Hematopoietic multipotent progenitor cell treated with erythropoietin and hydrocortisone succinate and interleukin-3 and kit ligand, for 15 days (in vitro differentiated cells): ENCODE results near the gene BCL2L1.

ENCODE experiments used
- DNase-seq: peaks from one replicate; pipeline ENCODE4 v3.0.0-alpha.2; 2015; ENCODE audit warnings: low spot score

BCL2L1 gene

DNA sequence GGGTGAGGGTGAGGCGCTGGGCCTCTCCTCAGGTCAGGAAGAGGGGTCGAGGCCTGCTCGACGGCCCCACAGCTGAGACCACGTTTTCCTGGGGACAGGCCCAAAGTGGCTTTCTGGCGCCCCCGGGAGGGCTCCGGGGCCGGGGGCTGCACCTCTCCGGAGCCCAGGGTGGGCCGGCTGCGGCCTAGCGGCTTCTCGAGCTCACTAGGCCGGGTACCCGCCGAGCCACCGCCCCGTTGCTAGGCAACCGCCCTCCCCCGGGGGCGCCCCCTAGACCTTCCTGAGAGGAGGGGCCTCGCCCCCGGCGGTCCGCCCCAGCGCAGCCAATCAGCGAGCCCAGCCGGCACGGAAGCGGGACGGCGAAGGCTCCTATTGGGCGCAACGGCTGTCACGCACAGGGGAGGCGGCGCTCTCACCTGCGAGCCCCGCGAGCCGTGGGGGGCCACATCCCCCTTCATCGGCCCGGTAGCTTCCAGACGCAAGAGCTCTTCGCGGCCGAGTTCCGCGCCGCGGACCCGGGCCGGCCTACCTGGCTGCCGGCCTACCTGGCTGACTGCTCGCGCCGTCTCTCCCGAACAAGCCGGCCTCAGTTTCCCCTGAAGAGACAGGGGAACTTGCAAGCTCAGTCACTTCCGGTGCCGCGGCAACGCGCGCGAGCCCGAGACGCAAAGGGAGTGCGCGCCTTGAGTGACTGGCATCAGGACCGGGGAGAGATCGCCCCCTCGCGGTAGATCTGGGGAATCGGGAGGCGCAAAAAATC lies 831 bp upstream of the BCL2L1 start:
- peak; percentile 96 for DNase-seq

DNA sequence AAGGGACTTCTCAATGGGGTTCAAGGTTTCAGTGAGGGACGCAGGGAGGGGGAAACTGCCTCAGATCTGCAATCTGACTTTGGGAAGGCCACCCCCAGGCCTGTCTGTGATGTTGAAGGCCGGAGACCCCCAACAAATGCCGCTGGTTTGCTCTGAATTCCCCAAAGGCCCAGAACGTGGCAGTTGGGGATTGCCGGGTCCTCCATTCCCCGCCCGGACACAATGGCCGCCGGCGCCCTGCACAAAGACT lies 326 bp upstream of the BCL2L1 start:
- no peak for DNase-seq

DNA sequence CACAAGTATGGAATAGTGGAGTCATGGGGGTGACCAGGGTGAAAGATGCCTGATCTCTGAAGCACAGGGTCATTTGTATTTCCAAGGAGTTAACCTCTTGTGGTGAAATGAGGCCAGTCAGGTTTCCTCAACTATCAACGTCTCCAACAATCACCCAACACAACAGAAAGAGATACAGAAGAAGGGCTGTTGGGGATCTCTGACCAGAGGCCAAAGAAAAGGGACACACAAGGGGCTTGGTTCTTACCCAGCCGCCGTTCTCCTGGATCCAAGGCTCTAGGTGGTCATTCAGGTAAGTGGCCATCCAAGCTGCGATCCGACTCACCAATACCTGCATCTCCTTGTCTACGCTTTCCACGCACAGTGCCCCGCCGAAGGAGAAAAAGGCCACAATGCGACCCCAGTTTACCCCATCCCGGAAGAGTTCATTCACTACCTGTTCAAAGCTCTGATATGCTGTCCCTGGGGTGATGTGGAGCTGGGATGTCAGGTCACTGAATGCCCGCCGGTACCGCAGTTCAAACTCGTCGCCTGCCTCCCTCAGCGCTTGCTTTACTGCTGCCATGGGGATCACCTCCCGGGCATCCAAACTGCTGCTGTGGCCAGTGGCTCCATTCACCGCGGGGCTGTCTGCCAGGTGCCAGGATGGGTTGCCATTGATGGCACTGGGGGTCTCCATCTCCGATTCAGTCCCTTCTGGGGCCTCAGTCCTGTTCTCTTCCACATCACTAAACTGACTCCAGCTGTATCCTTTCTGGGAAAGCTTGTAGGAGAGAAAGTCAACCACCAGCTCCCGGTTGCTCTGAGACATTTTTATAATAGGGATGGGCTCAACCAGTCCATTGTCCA lies 1.0 kb downstream of the BCL2L1 start:
- DNase-seq, result peak; percentile 41

DNA sequence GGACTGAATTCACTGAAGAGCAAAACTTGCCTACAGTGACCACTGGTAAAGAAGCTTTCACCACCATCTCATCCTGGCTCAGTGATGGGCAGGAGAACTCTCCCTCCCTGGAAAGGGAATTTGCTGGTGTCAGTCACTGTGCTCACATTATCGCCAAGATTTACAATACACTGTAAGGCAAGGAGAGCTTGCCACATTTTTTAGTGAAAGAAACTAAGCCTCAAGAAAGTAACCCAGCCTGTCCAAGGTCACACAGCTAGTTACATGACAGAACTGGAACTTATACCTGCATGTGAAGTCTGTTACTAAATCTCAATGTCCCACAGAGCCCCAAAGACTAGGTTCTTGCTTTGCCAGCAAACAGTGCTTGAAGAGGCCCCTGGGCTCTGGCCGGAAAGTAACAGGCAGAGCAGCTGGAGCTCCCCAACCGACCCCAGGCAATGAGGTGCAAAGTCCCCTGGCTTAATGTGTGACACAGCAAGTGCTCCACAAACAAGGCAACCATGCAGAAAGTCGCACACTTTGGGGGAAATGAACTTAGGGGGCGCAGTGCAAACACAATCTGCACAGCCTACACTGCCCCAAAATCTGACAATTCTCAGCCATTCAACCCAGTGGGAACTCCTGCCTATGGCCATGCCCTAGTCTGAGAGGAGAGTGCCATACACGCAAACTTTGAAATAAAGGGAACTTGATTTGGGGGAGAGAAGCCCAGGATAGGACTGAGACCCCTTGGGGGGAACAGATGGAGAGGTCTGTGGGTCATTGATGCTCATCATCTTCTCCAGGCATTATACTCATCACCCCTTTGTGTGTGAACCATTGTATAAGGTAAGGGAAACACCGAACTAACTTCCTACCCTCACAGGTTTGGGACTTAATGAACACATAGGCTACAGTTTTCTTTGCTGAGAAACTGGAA lies 1.9 kb downstream of the BCL2L1 start:
- peak; percentile 70 for DNase-seq

DNA sequence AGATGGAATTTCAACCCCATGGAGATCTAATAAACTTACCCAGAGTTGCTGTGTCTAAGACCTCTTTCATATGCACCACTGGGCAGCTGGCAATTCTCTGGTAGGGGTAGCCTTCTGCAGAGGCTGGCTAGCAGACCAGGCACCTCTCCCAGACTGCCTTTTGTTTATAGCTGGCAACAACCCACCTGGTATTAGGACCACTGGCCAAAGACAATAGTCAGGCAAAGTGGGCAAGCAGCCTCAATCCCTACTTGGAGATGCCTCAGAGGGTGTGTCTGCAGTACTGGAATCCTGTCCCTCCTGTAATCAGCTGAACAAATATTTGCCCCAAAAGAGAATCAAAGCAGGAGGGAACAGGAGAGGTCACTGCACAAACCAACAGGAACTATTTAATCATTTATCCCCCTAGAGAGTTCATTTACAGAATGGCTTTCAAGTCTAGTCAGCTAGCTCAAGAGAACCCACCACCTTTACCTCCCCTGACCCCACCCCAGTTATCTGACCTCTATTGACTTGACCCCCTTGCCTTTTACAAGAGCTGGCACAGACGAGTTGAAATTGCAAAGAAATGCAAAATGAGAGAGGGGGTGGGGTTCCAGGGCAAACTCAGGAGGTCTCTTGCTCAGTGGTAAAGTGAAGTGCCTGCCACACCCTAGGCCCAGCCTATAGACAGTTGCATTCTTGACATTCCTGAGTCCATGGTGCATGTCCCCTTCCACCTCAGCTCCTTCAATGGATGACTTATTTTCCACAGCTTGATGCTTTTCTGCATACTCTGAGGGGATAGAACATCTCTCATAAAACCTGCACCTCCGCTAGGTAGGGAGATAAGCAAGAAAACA lies 2.8 kb downstream of the BCL2L1 start:
- DNase-seq, result peak; percentile 45

DNA sequence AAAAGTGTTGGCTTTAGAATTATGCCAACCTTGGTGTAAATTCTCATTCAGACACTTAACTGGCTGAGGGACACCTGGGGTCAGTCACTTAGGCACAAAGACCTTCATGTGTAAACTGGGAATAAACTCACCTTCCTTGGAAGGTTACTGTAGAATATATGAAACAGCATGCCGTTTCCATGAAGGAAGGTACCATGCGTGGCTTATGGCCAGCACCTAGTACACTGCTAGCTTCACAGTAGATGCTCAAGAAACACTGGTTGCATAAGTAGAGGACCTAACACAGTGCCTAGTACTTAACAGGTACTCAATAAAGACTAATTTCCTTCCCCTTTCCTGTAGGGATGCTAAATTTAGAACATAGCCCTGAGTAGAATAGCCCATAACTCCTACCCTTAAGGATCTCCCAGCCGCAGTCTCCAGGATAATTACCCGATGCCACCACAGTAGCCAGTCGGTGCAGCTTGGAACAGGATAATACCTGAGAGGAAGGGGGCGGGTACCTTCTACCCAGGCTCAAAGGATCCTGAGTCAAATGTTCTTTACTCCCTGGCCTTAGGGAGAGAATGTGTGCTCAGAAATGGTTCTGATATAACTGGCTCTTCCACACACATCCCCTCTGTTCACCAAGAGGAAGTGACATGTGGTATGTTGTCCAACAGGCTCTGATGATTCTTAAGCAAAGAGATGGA lies 3.6 kb downstream of the BCL2L1 start:
- DNase-seq, result peak; percentile 45

DNA sequence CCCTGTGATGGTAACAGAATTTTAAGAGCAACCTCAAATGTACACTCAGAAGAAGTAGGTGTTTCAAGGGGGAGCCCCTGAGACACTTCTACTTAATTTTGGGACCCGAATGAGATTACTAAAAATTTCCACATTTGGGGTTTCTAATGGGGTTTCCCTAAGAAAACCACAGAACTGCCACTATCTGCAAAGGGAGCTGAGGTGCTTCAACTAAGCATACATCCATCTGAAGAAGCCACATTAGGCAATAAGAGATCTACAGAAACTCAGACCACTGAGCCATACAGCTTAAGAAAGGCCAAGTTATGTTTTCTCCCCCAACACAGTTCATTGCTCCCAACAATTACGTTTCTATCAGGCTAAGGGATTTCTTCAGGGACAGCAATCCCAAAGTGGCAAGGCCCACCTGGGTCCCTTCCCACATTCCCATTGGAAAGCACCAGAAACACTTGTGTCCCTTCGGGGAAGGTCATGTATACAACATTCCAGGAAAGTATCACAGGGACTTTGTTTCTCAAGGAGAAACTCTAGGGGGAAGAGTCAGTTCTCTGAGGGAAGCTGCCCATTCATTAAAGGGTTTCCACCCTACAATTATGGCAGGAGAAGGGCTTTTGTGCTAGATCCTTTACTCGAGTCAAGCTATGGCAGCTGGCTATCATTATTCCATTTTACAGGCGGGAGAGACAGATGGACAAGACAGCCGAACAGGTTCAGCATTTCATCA lies 5.0 kb downstream of the BCL2L1 start:
- DNase-seq, result peak; percentile 32

DNA sequence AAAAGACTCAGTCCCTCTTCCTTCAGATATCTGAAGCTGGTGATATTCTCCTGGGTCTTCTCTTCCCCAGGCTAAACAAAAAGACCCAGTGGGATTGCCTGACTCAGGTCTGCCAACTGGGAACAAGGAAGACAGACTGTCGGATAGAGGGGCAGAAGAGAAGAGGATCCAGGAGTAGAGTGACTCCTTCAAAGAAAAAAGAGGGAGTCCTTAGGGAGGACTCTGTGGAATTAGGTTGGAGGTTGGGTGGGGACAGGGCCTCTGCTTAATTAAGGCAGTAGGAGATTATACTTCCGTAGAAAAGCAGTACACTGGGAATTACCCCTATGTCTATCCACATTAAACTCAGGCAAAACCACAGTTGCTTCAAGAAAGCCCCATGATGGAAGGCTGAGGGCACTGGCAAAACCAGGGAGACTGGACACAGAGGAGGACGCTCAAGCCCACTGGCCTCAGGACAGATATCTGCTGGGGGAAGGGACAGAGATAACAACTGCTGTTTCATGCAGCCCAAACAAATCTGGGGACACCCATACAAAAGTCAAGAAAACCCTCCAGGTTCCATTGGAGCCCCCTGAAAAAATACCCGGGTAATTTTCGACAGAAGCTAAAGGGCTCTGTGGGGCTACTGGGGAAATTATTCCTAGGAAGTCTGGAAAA lies 5.7 kb downstream of the BCL2L1 start:
- peak; percentile 36 for DNase-seq

DNA sequence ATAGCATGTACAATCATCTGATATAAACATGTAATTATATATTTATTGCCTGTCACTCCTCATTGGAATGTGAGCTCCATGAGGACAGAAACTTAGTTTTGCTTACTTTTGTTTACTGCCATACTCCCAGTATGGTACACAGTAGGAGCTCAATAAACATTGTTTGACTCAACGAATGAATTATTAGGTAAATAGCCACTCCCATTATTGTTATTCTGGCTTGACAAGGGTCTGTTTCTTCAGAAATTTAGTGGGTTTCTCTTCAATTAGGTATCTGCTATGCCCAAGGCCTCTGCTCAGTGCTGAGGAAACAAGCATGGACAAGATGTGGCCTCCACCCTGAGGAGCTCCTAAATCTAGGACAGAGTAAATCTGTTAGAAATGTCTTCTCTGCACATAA lies 6.3 kb downstream of the BCL2L1 start:
- DNase-seq, result peak; percentile 23

DNA sequence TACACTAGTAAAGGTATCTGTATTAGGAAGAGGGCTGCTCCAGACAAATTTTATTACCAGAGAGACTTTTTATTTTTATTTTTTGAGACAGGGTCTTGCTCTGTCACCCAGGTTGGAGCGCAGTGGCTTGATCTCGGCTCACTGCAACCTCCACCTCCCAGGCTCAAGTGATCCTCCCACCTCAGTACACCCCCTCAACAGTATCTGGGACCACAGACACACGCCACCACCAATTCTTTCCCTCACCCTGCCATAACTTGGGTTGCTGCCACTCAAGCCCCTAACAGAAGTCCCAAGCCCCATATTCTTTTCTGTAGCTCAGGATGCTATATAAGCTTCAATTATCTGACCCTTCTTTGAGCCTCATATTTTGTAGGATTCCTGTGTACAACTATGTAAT lies 6.9 kb downstream of the BCL2L1 start:
- no peak for DNase-seq

DNA sequence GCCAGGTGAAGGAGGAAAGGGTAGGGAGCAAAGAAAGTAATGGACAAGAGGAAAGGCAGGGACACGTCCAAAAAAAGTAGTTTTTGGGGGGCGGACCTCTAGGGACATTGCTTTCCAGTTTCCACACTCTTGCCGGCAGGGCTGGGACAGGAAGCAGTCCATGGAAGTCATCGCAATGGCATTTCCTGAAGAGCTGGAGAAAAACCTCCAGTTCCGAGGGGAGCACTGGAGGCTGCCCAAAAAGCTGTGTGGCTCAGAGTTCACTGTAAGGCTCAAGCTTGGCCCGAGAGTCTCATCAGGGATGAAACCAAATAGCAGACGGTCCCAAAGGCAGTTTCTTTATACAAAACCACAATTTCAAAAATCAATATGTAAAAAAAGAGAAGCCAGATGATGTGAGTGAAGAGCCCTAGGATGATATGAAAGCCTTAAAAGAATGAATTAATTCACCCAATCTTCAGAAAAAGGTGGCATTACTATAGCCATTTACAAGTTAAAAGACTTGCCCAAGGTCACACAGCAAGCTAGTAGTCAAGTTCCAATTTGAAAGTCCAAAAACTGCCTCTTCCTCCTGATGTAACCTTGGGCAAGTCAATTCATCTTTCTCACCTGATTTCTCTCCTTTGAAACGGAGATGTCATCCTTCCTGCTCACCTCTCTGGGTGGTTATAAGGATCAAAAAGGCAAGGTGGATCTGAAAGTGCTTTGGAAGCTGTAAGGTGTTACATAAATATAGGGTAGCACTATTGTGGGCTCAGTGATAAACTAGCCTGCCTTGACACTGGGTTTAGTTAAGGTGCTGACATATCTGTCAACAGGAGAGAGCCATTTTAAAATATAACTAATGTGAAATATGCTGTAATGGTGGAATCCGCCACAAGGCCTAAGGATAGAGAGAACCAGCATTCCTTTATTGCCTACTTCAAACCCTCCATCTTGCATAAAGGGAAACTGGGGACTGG lies 9.1 kb downstream of the BCL2L1 start:
- DNase-seq, result peak; percentile 19

DNA sequence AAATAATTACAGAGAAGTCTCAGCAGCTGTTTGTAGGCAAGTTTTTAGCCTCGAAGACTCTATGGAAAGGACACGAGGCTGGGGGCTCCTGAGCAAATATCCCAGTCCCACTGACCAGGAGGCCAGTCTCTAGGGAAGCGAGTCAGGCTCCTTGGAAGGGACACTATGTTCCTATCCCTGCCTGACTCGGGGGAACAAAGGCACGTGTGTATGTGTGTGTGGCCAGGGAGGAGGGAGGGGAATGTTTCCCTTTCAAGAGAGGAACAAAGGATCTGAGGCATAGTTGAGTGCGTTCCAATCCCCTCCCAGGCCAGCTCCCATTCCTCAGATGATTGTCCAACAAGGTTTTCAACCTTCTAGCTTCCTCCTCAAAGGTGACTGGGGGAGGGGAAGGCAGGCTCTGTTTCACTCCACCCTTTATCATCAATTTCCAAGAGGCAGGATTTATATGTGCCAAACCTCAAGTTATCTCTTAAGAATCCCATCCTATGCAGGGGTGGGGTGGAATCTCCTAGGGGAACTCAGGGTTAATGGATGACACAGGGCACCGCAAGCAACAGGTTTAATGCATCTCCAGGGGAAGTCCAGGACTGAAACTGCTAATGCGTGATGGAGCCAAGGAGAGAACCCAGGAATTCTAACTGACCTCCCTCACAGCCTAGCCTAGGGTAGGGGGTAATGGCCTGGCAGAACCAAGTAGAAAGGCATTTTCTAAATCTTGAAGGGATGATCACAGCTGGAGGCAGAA lies 9.9 kb downstream of the BCL2L1 start:
- peak; percentile 32 for DNase-seq

DNA sequence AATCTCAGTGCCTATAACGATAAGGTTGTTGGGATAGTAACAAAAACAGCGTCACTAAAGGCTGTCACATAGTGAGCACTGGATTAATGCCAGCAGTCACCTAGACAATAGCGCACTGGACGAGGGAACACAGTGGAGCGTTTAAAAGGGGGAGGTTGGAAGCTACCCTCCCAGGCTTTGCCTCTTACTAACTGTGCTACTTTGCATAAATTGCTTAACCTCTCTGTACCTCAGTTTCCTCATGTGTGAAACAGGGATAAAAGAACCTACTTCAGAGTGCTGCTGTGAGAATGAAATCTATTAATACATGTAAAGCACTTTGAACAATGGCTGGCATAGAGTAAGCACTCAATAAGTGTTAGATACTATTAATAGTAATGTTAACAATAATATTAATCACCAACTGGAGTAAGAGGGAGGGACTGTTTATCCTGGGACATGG lies 10.5 kb downstream of the BCL2L1 start:
- DNase-seq, result peak; percentile 65

DNA sequence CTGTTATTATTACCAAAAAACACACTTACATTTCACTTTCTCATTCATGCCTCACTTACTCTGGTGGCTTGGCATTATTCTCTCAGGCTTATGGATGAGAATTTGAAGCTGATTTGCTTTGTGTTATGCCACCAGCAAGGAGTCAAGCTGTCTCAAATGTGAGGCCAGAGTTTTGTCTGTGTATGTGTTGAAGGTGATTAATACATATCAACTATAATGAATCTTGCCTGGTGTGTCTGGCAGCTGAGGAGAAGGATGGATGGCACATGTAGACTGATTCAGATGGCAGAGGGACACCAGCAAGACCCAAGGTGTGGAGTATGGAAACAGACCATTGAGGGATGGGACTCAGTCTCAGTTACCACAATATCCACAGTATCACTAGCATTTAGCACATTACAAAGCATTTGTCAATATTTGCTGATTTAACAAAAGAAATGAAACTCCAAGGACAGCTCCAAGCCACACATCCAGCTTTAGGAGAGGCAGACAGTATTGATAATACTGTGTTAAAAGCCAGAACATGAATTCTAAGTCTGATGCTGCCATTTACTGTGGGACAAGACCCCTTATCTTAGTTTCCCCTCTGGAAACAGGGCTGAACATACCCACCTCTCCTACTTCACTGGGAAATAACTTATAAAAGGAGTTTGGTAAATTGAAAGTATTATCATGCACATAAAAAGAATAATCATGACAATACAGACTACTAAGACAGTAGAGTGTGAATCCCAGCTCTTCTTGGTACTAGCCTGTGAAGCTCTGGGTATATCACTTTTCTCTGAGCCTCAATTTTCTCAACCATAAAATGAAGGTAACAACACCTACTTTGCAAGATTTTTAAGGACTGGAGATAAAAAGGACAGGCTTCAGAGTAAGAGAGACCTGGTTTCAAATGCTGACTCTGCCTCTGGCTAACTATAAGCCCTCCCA lies 11.2 kb downstream of the BCL2L1 start:
- DNase-seq, result peak; percentile 54

DNA sequence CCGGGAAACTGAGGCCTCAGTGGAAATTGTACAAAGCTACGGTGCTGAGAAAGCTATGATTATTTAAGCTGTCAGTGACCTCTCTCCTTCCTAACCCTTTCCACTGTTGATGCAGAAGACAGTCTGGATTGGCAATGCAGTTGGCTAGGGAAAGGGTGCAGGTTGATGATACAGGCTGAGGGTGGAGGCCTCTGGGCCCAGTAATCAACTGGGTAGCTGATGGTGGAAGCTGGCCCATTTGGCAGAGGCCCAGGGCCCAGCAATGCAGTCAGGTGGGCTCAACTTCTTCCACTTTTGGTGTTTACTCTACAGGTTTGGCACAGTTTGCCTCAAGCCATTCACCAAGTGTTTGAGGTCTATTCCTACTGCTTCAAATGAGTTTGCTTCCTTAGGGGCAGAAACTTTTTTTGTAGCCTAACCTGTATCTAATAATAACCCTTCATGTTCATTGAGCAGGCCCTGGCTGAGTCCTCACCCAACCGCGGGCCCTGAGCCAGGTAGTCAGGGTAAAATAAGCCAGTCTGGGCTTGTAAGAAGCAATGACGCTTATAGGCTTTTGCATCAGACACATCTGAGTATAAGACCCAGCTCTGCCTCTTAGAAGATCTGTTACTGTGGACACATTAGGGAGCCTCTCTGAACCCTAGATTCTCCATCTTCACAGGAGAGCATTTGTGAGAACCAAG lies 12.1 kb downstream of the BCL2L1 start:
- DNase-seq, result peak; percentile 91

DNA sequence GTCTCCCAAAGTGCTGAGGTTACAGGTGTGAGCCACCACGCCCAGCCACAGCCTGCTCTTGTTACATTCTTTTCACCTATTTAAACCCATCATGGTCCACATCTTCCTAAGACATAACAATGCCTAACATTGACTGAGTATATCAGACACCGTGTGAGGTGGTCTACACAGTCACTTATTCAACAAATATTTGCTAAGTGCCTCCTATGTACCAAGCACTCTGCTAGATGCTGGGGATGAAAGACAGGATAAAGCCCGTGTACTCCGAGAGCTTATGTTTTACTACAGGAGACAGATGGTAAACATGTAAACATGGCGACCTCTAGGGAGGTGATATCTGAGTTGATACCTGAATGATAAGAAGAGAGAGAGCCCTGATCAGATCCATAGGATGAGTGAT lies 12.7 kb downstream of the BCL2L1 start:
- DNase-seq, result no peak
